ENCODE data around the gene ITGA1.

The ITGA1 gene

DNA sequence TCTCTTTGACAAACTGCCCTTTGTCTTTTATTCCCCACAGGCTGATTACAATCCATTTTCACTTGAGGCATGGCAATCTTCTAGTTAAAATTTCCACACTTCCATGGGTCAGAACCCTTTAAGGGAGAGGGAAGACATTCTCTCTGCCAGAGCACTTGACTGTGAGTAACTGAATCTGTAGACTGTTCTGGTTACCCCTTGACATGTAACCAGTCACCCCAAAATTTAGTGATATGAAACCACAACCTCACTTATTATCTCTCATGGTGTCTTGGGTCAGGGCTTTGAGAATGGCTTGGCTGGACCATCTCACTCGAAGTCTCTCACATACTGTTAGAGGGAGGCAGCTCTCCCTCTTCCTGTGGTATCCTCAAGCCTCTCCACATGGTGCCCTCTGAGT, 215.4 kb downstream of the ITGA1 start:
- DNase-seq = no peak

- DNase-seq = no peak
These were observed 219.5 kb downstream of the ITGA1 start for GRCh38 chr5:53006911-53007890.

DNA sequence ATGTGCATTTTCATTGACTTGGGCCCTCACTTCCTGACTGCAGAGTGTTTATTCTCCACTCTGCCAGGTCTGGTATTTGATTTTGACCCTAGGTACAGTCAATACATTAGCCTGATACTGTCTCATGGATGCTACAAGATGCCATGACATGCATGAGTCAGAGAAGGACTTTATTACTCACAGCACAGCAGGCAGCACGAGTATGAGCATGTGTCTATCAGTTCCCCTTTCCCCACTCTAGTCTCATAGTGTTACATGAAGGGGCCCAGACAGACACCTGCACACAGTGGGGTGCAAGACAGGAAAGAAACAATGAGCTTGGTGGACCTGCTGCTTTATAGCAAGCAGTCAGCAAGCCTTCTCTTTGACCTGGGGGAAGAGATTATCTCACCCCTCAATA, 221.0 kb downstream of the ITGA1 start:
- peak; percentile 47 to 65 for DNase-seq
